Calu3 (cell line): ENCODE measurements around the gene SLC15A1. TPM values are rescaled to one million over a fixed set of nuclear protein-coding genes. Genes with fewer than 3 reads are reported as not detected.

Experiments
- BruUV-seq: library from RNA; stranded (reverse); fragments of 400-500 nt; replicated peaks from 2 replicates; lab custom pipeline; 2021; lab: Mats Ljungman, UMichigan
- CTCF ChIA-PET: fragments of 300-600 bp; sonication (Branson Sonifier 250); formaldehyde crosslinking; loops from one replicate; lab custom pipeline; 2022; ENCODE audit warnings: antibody characterized with exemption; lab: Charles Lee
- DNase-seq: peaks from one replicate; pipeline ENCODE4 v3.0.0; 2022
- H3K27ac Mint-ChIP-seq: one replicate; pipeline ENCODE4 v1.8.0; 2022; ENCODE audit warnings: mixed read lengths; ENCODE audit not compliant: unreplicated experiment
- H3K27me3 Mint-ChIP-seq: one replicate; pipeline ENCODE4 v1.8.0; 2022; ENCODE audit warnings: mixed read lengths; ENCODE audit not compliant: unreplicated experiment
- H3K36me3 Mint-ChIP-seq: one replicate; pipeline ENCODE4 v1.8.0; 2022; ENCODE audit warnings: mild to moderate bottlenecking, moderate library complexity, mixed read lengths; ENCODE audit not compliant: insufficient read depth, unreplicated experiment
- H3K4me1 Mint-ChIP-seq: one replicate; pipeline ENCODE4 v1.8.0; 2022; ENCODE audit warnings: mild to moderate bottlenecking, low read depth, mixed read lengths; ENCODE audit not compliant: unreplicated experiment
- H3K4me3 Mint-ChIP-seq: one replicate; pipeline ENCODE4 v1.8.0; 2022; ENCODE audit warnings: mild to moderate bottlenecking, low read depth, moderate library complexity, mixed read lengths; ENCODE audit not compliant: unreplicated experiment
- H3K9me3 Mint-ChIP-seq: one replicate; pipeline ENCODE4 v1.8.0; 2022; ENCODE audit warnings: low read depth, mixed read lengths; ENCODE audit not compliant: unreplicated experiment
- CTCF ChIP-seq: fragments of 200-600 bp; IDR thresholded peaks from one replicate; pipeline ENCODE4 v1.8.0; 2022; ENCODE audit warnings: antibody characterized with exemption; ENCODE audit not compliant: unreplicated experiment
- intact Hi-C: fragments of 100-400 bp; cut with micrococcal nuclease; formaldehyde crosslinking; loops from one replicate; pipeline ENCODE4 v1.10.0; 2022; ENCODE audit not compliant: unreplicated experiment
- total RNA-seq: library from RNA; stranded (reverse); gene quantifications from 2 replicates; pipeline ENCODE4 v1.2.3, GENCODE V29; 2022

Gene SLC15A1
- total RNA-seq, 1 experiment from 2014 or later, result 0.99 TPM

GRCh38 chr13:98795220-98795619 is 42.7 kb upstream of the SLC15A1 start:
- H3K27me3 Mint-ChIP-seq, result no peaks in the 10 kb centered on the region
- H3K4me3 Mint-ChIP-seq, result no peak overlapping the region
- intact Hi-C loops, result no loop called here
- no peak for DNase-seq
- H3K27ac Mint-ChIP-seq, result no peak overlapping the region
- H3K36me3 Mint-ChIP-seq, result no peaks in the 10 kb centered on the region
- CTCF ChIA-PET, result no interaction called here
- no peaks in the 10 kb centered on the region for H3K9me3 Mint-ChIP-seq
- H3K4me1 Mint-ChIP-seq, result no peaks in the 10 kb centered on the region
- TF ChIP-seq CTCF, result no peak
- BruUV-seq, result no TSS peak

DNA sequence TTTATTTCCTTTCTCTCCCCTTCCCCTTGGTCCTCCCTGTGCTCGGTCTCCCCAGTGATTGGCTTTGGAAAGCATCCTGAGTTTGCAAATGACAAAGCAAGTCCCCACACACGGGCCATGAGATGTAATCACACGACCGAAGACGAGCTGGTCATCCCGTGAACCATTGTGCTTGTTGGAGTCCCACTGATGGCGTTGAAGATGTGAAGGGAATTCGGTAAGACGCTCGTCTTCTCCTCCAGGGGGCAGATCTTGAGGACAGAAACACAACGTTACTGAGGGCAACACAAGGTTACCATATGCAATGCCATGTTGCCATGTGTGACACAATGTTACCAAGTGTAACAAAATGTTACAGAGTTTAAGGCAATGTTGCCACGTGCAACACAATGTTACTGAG is 42.0 kb upstream of the SLC15A1 start:
- intact Hi-C loops, result no loop called here
- Mint-ChIP-seq H3K4me1 (no peaks in the 10 kb centered on the region), H3K27ac (no peak overlapping the region), H3K36me3 (no peaks in the 10 kb centered on the region), H3K27me3 (no peaks in the 10 kb centered on the region), H3K9me3 (no peaks in the 10 kb centered on the region), H3K4me3 (no peak overlapping the region)
- no peak for DNase-seq
- CTCF ChIA-PET, result no interaction called here
- no peak for TF ChIP-seq CTCF
- no TSS peak for BruUV-seq

GRCh38 chr13:98792785-98793495 is 40.5 kb upstream of the SLC15A1 start:
- TF ChIP-seq CTCF, result no peak
- H3K36me3 Mint-ChIP-seq, result no peaks in the 10 kb centered on the region

GRCh38 chr13:98792321-98792720 is 39.8 kb upstream of the SLC15A1 start:
- BruUV-seq, result no TSS peak
- no peak overlapping the region for H3K4me3 Mint-ChIP-seq
- no peak overlapping the region for H3K27ac Mint-ChIP-seq
- no peak for TF ChIP-seq CTCF
- intact Hi-C loops, result no loop called here
- no peaks in the 10 kb centered on the region for H3K4me1 Mint-ChIP-seq
- no peaks in the 10 kb centered on the region for H3K9me3 Mint-ChIP-seq
- peaks cover 18% of the 10 kb centered on the region for H3K27me3 Mint-ChIP-seq
- CTCF ChIA-PET, result no interaction called here
- no peak for DNase-seq
- H3K36me3 Mint-ChIP-seq, result no peaks in the 10 kb centered on the region

More at GRCh38 chr13:98792785-98793495, 40.5 kb upstream of the SLC15A1 start:
- Mint-ChIP-seq H3K27me3 (peaks cover 12% of the 10 kb centered on the region), H3K4me1 (no peaks in the 10 kb centered on the region), H3K9me3 (no peaks in the 10 kb centered on the region), H3K4me3 (no peak overlapping the region), H3K27ac (no peak overlapping the region)
- CTCF ChIA-PET, result no interaction called here
- no TSS peak for BruUV-seq
- DNase-seq, result no peak
- intact Hi-C loops, result no loop called here
